ENCODE data around the gene FZD8.

DNA sequence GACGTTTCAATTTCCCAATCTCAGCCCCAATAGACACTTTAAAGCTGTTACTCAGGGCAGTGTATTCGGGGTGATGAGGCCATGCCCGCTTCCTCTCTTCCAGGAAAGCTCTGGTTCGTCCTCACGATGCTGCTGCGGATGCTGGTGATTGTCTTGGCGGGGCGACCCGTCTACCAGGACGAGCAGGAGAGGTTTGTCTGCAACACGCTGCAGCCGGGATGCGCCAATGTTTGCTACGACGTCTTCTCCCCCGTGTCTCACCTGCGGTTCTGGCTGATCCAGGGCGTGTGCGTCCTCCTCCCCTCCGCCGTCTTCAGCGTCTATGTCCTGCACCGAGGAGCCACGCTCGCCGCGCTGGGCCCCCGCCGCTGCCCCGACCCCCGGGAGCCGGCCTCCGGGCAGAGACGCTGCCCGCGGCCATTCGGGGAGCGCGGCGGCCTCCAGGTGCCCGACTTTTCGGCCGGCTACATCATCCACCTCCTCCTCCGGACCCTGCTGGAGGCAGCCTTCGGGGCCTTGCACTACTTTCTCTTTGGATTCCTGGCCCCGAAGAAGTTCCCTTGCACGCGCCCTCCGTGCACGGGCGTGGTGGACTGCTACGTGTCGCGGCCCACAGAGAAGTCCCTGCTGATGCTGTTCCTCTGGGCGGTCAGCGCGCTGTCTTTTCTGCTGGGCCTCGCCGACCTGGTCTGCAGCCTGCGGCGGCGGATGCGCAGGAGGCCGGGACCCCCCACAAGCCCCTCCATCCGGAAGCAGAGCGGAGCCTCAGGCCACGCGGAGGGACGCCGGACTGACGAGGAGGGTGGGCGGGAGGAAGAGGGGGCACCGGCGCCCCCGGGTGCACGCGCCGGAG is 34.4 kb downstream of the FZD8 start:
- TF ChIP-seq, protein P1, sequence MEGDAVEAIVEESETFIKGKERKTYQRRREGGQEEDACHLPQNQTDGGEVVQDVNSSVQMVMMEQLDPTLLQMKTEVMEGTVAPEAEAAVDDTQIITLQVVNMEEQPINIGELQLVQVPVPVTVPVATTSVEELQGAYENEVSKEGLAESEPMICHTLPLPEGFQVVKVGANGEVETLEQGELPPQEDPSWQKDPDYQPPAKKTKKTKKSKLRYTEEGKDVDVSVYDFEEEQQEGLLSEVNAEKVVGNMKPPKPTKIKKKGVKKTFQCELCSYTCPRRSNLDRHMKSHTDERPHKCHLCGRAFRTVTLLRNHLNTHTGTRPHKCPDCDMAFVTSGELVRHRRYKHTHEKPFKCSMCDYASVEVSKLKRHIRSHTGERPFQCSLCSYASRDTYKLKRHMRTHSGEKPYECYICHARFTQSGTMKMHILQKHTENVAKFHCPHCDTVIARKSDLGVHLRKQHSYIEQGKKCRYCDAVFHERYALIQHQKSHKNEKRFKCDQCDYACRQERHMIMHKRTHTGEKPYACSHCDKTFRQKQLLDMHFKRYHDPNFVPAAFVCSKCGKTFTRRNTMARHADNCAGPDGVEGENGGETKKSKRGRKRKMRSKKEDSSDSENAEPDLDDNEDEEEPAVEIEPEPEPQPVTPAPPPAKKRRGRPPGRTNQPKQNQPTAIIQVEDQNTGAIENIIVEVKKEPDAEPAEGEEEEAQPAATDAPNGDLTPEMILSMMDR (IDR thresholded peaks at IDR 0.05), result no peak
- TF ChIP-seq POLR2AphosphoS5 (IDR thresholded peaks at IDR 0.05), result no peak
